Transverse colon (tissue), 4 donors: ENCODE data around the gene MTTP. TPM values are rescaled to one million over a fixed set of nuclear protein-coding genes. Genes with fewer than 3 reads are reported as not detected.

Experiments used
- DNase-seq: peaks from one replicate; pipeline ENCODE4 v3.0.0-alpha.2; 2019
- H3K27ac ChIP-seq, 4 donors: fragments of 200-600 bp; sonication (generic); 2 replicates each; pipeline ENCODE4 v1.5.1; 2016 to 2018; ENCODE audit warnings: inconsistent platforms in 4 of 4
- H3K27me3 ChIP-seq: fragments of 200-600 bp; sonication (generic); 2 replicates; pipeline ENCODE4 v1.5.1; 2017; ENCODE audit warnings: inconsistent platforms
- H3K36me3 ChIP-seq, 4 donors: fragments of 200-600 bp; sonication (generic); 2 replicates each; pipeline ENCODE4 v1.5.1; 2017 to 2019; ENCODE audit warnings: inconsistent platforms in 4 of 4
- H3K4me1 ChIP-seq, 4 donors: fragments of 200-600 bp; sonication (generic); 2 replicates each; pipeline ENCODE4 v1.5.1; 2017 to 2020; ENCODE audit warnings: inconsistent platforms in 4 of 4
- H3K4me3 ChIP-seq, 4 donors: fragments of 200-600 bp; sonication (generic); 1 replicate in 1 of 4; 2 replicates in 3 of 4; pipeline versions ENCODE4 v1.5.1 to v1.6.1; 2017 to 2019; ENCODE audit warnings: inconsistent platforms in 4 of 4
- H3K9me3 ChIP-seq, 2 donors: fragments of 200-600 bp; sonication (generic); 2 replicates each; pipeline ENCODE4 v1.5.1; 2017 to 2019; ENCODE audit warnings: inconsistent platforms in 2 of 2
- CTCF ChIP-seq, 5 experiments: fragments of 200-600 bp in 3 of 5; fragments of 450-650 bp in 2 of 5; sonication (generic) in 3 of 5; IDR thresholded peaks; 1 replicate in 2 of 5; 2 replicates in 3 of 5; pipeline ENCODE4 v1.5.1; 2016 to 2017; ENCODE audit warnings: antibody characterized with exemption in 5 of 5, inconsistent platforms in 3 of 5, mild to moderate bottlenecking in 2 of 5, moderate library complexity in 1 of 5
- EP300 ChIP-seq: sonication (generic); formaldehyde crosslinking; IDR thresholded peaks from one replicate; pipeline ENCODE4 v1.6.1; 2017; ENCODE audit warnings: antibody characterized with exemption, low read depth
- POLR2A ChIP-seq: fragments of 450-650 bp; IDR thresholded peaks from one replicate; pipeline ENCODE4 v1.6.1; 2016; ENCODE audit warnings: antibody characterized with exemption, mild to moderate bottlenecking, moderate library complexity
- POLR2AphosphoS5 ChIP-seq, 3 donors: sonication (generic); formaldehyde crosslinking; IDR thresholded peaks; one replicate each; pipeline ENCODE4 v1.6.1; 2016; ENCODE audit warnings: antibody characterized with exemption in 3 of 3
- WGBS, 2 donors: methylation state at CpG; one replicate each; pipeline ENCODE4 v1.1.5; 2018; ENCODE audit warnings: low coverage in 1 of 2; 5-methylcytosine and 5-hydroxymethylcytosine counted together
- in situ Hi-C, 4 donors: fragments of 200-750 bp; cut with MboI; loops; one replicate each; pipeline versions ENCODE4 v1.15.0 to v1.15.1; 2017; ENCODE audit warnings: low sequenced_read_pairs in 3 of 4, low pct_ligation_motif_present in 1 of 4, low pct_unique_long_range_greater_than_20kb in 1 of 4
- intact Hi-C: fragments of 100-400 bp; cut with DNase I; formaldehyde crosslinking; loops from one replicate; pipeline ENCODE4 v1.15.1; 2023; ENCODE audit warnings: low total_unique reads
- total RNA-seq, 4 donors: library from RNA; depleted of rRNA; stranded (reverse); fragments of >200 nt; gene quantifications; one replicate each; pipeline ENCODE4 v1.1.0, GENCODE V29; 2016

The MTTP gene
- total RNA-seq, 4 donors from 2014 or later, result 0.41 TPM; not detected in 3

- no peaks in the 10 kb centered on the region for H3K4me1 ChIP-seq
- intact Hi-C loops (no loop called here), in situ Hi-C loops (no loop called here)
- DNase-seq, result no peak
- no peak overlapping the region for H3K4me3 ChIP-seq
- H3K36me3 ChIP-seq, result no peaks in the 10 kb centered on the region
- H3K27ac ChIP-seq, result no peak overlapping the region
- H3K9me3 ChIP-seq, result no peaks in the 10 kb centered on the region
- WGBS, 2 donors, result 80 to 94% methylated on average over 1 of the region's 1 CpG
- TF ChIP-seq POLR2AphosphoS5 (IDR thresholded peaks at IDR 0.05) (no peak), EP300 (no peak), POLR2A (no peak), CTCF (IDR thresholded peaks at IDR 0.05) (no peak)
- no peaks in the 10 kb centered on the region for H3K27me3 ChIP-seq
Measured at GRCh38 chr4:99645036-99645435, 70.4 kb downstream of the MTTP start.

GRCh38 chr4:99645638-99646037 is 71.0 kb downstream of the MTTP start:
- no peak for TF ChIP-seq POLR2AphosphoS5 (IDR thresholded peaks at IDR 0.05)
- no peak for TF ChIP-seq CTCF (IDR thresholded peaks at IDR 0.05)
- no peak for TF ChIP-seq EP300
- Histone ChIP-seq H3K4me3 (no peak overlapping the region), H3K9me3 (no peaks in the 10 kb centered on the region), H3K4me1 (no peaks in the 10 kb centered on the region), H3K27me3 (no peaks in the 10 kb centered on the region), H3K36me3 (no peaks in the 10 kb centered on the region), H3K27ac (no peak overlapping the region)
- in situ Hi-C loops, result no loop called here
- intact Hi-C loops, result no loop called here
- no peak for DNase-seq

- intact Hi-C loops, result no loop called here
- in situ Hi-C loops, result no loop called here
- H3K9me3 ChIP-seq, result no peaks in the 10 kb centered on the region
- DNase-seq, result no peak
- TF ChIP-seq POLR2A (no peak), POLR2AphosphoS5 (IDR thresholded peaks at IDR 0.05) (no peak), CTCF (IDR thresholded peaks at IDR 0.05) (no peak), EP300 (no peak)
- H3K27me3 ChIP-seq, result no peaks in the 10 kb centered on the region
- no peaks in the 10 kb centered on the region for H3K4me1 ChIP-seq
- WGBS, 2 donors, result 86 to 89% methylated on average over 4 of the region's 4 CpGs
- no peak overlapping the region for H3K4me3 ChIP-seq
- no peaks in the 10 kb centered on the region for H3K36me3 ChIP-seq
- H3K27ac ChIP-seq, result no peak overlapping the region
Measured at GRCh38 chr4:99647071-99647470, 72.4 kb downstream of the MTTP start.

GRCh38 chr4:99648321-99648720 is 73.7 kb downstream of the MTTP start:
- no peak for DNase-seq
- H3K36me3 ChIP-seq, result no peaks in the 10 kb centered on the region
- TF ChIP-seq EP300, result no peak
- no peak for TF ChIP-seq POLR2AphosphoS5 (IDR thresholded peaks at IDR 0.05)
- intact Hi-C loops (no loop called here), in situ Hi-C loops (no loop called here)
- no peaks in the 10 kb centered on the region for H3K27me3 ChIP-seq
- WGBS, 2 donors, result 76 to 83% methylated on average over 1 of the region's 1 CpG
- no peaks in the 10 kb centered on the region for H3K4me1 ChIP-seq
- H3K27ac ChIP-seq, result no peak overlapping the region
- H3K9me3 ChIP-seq, result no peaks in the 10 kb centered on the region
- H3K4me3 ChIP-seq, result no peak overlapping the region

- Histone ChIP-seq H3K27ac (no peak overlapping the region), H3K4me3 (no peak overlapping the region), H3K36me3 (no peaks in the 10 kb centered on the region), H3K4me1 (no peaks in the 10 kb centered on the region), H3K27me3 (no peaks in the 10 kb centered on the region), H3K9me3 (no peaks in the 10 kb centered on the region)
- DNase-seq, result no peak
- intact Hi-C loops (no loop called here), in situ Hi-C loops (no loop called here)
- 92% methylated on average over 8 of the region's 9 CpGs; no CpG with 5 or more reads in 1 of the 2 donors for WGBS, 2 donors
- TF ChIP-seq EP300 (no peak), CTCF (IDR thresholded peaks at IDR 0.05) (no peak), POLR2AphosphoS5 (IDR thresholded peaks at IDR 0.05) (no peak), POLR2A (no peak)
Measured at GRCh38 chr4:99649208-99649607, 74.6 kb downstream of the MTTP start.
